Neuronal stem cell (in vitro differentiated cells): ENCODE results near the gene NCF4.
A peak's percentile ranks its signal among the peaks of the same experiment; 100 is the strongest.

ENCODE experiments used
- DNase-seq: peaks from one replicate; pipeline ENCODE4 v3.0.0-alpha.2; 2013; ENCODE audit warnings: low spot score
- H2AFZ ChIP-seq: one replicate; pipeline ENCODE4 v1.6.1; 2013; ENCODE audit warnings: mild to moderate bottlenecking, low read length, inconsistent platforms
- H2AK5ac ChIP-seq: 2 replicates; pipeline ENCODE4 v1.6.1; 2013; ENCODE audit warnings: low read depth, mild to moderate bottlenecking, inconsistent platforms, low read length, moderate library complexity, mixed read lengths
- H2BK120ac ChIP-seq: 2 replicates; pipeline ENCODE4 v1.6.1; 2013; ENCODE audit warnings: low read depth, mild to moderate bottlenecking, inconsistent platforms, low read length, moderate library complexity, mixed read lengths
- H2BK12ac ChIP-seq: one replicate; pipeline ENCODE4 v1.6.1; 2013; ENCODE audit warnings: low read length, inconsistent platforms
- H2BK15ac ChIP-seq: 2 replicates; pipeline ENCODE4 v1.6.1; 2013; ENCODE audit warnings: mild to moderate bottlenecking, low read length, inconsistent platforms, mixed read lengths
- H2BK5ac ChIP-seq: one replicate; pipeline ENCODE4 v1.6.1; 2013; ENCODE audit warnings: inconsistent platforms, mild to moderate bottlenecking, low read length, moderate library complexity
- H3K14ac ChIP-seq: one replicate; pipeline ENCODE4 v1.6.1; 2013; ENCODE audit warnings: low read length, inconsistent platforms
- H3K18ac ChIP-seq: 2 replicates; pipeline ENCODE4 v1.6.1; 2013; ENCODE audit warnings: low read length, inconsistent platforms
- H3K23ac ChIP-seq: 2 replicates; pipeline ENCODE4 v1.6.1; 2013; ENCODE audit warnings: low read depth, mild to moderate bottlenecking, mixed read lengths, low read length, inconsistent platforms; ENCODE audit not compliant: poor library complexity
- H3K27ac ChIP-seq: replicated peaks from 3 replicates; pipeline ENCODE4 v1.5.1; 2013; ENCODE audit warnings: low read length, inconsistent platforms
- H3K27me3 ChIP-seq, 3 experiments: 2 replicates each; pipeline ENCODE4 v1.6.1; 2013; ENCODE audit warnings: low read length in 3 of 3, mild to moderate bottlenecking in 2 of 3, inconsistent platforms in 1 of 3, low read depth in 1 of 3, mixed read lengths in 1 of 3, moderate library complexity in 1 of 3; ENCODE audit not compliant: control insufficient read depth in 3 of 3, insufficient read depth in 3 of 3
- H3K36me3 ChIP-seq, 2 donors: replicated peaks in 1 of 2; 2 replicates each; pipeline ENCODE4 v1.6.1; 2013; ENCODE audit warnings: low read length in 2 of 2; ENCODE audit not compliant: control insufficient read depth in 2 of 2, insufficient read depth in 2 of 2
- H3K4ac ChIP-seq: 2 replicates; pipeline ENCODE4 v1.6.1; 2013; ENCODE audit warnings: inconsistent platforms, mild to moderate bottlenecking, low read length, moderate library complexity
- H3K4me1 ChIP-seq, 2 donors: 1 replicate in 1 of 2; 2 replicates in 1 of 2; pipeline ENCODE4 v1.6.1; 2013; ENCODE audit warnings: low read length in 2 of 2, low read depth in 1 of 2; ENCODE audit not compliant: control insufficient read depth in 2 of 2, insufficient read depth in 1 of 2
- H3K4me2 ChIP-seq: one replicate; pipeline ENCODE4 v1.6.1; 2013; ENCODE audit warnings: mild to moderate bottlenecking, low read length, inconsistent platforms; ENCODE audit not compliant: insufficient read depth, poor library complexity, severe bottlenecking
- H3K4me3 ChIP-seq, 2 donors: 2 replicates each; pipeline ENCODE4 v1.5.1; 2013; ENCODE audit warnings: low read length in 2 of 2, mild to moderate bottlenecking in 2 of 2, inconsistent platforms in 1 of 2, moderate library complexity in 1 of 2
- H3K79me1 ChIP-seq: one replicate; pipeline ENCODE4 v1.6.1; 2013; ENCODE audit warnings: low read depth, mild to moderate bottlenecking, inconsistent platforms, low read length, moderate library complexity
- H3K9ac ChIP-seq: one replicate; pipeline ENCODE4 v1.6.1; 2013; ENCODE audit warnings: mild to moderate bottlenecking, low read depth, low read length, inconsistent platforms; ENCODE audit not compliant: poor library complexity
- H3K9me3 ChIP-seq, 2 donors: replicated peaks in 1 of 2; 2 replicates each; pipeline versions ENCODE3 to v1.6.1; 2013; ENCODE audit warnings: low read length in 2 of 2, mild to moderate bottlenecking in 2 of 2, inconsistent platforms in 1 of 2, low read depth in 1 of 2, mixed read lengths in 1 of 2, moderate library complexity in 1 of 2; ENCODE audit not compliant: control insufficient read depth in 2 of 2, insufficient read depth in 1 of 2
- H4K8ac ChIP-seq: one replicate; pipeline ENCODE4 v1.6.1; 2013; ENCODE audit warnings: low read depth, mild to moderate bottlenecking, inconsistent platforms, low read length, moderate library complexity
- H4K91ac ChIP-seq: one replicate; pipeline ENCODE4 v1.6.1; 2013; ENCODE audit warnings: low read length, low read depth, mild to moderate bottlenecking, inconsistent platforms; ENCODE audit not compliant: poor library complexity
- WGBS, 2 donors: extraction: QIAGEN DNeasy Blood & Tissue Kit; methylation state at CpG; one replicate each; pipeline ENCODE4 v1.1.7; 2013; ENCODE audit warnings: missing lambda C conversion rate in 2 of 2, mixed read lengths in 1 of 2; ENCODE audit not compliant: insufficient read length in 2 of 2, insufficient replicate concordance in 1 of 2; ENCODE audit errors: extremely low coverage in 2 of 2; 5-methylcytosine and 5-hydroxymethylcytosine counted together

NCF4 gene

GRCh38 chr22:36923131-36923788 lies 62.5 kb downstream of the NCF4 start:
- H2BK120ac ChIP-seq, result no peak overlapping the region
- DNase-seq, result no peak
- peak overlapping the region; percentile 44 for H3K9ac ChIP-seq
- H3K79me1 ChIP-seq, result no peaks in the 10 kb centered on the region
- H2AK5ac ChIP-seq, result peak overlapping the region; percentile 50
- no peak overlapping the region for H2AFZ ChIP-seq
- H3K14ac ChIP-seq, result no peak overlapping the region
- no peak overlapping the region for H3K4me2 ChIP-seq
- peak overlapping the region; percentile 9 for H2BK15ac ChIP-seq
- no CpG with 5 or more reads among the region's 21 CpGs for WGBS, 2 donors
- H3K27ac ChIP-seq, result no peak overlapping the region
- H2BK12ac ChIP-seq, result no peak overlapping the region
- H3K4me1 ChIP-seq, result peaks cover 12% of the 10 kb centered on the region in 2 donors
- no peaks in the 10 kb centered on the region for H3K36me3 ChIP-seq
- H3K23ac ChIP-seq, result peak overlapping the region; percentile 63
- H2BK5ac ChIP-seq, result peak overlapping the region; percentile 62
- peak overlapping the region; percentile 57 for H4K91ac ChIP-seq
- peak overlapping the region; percentile 12 for H3K18ac ChIP-seq
- H3K27me3 ChIP-seq, result peaks cover 0 to 5% (median 0%) of the 10 kb centered on the region in 3 experiments
- no peak overlapping the region for H4K8ac ChIP-seq
- no peak overlapping the region for H3K4ac ChIP-seq
- H3K4me3 ChIP-seq, result no peak overlapping the region
- H3K9me3 ChIP-seq, result peaks cover 0 to 4% of the 10 kb centered on the region in 2 donors

DNA sequence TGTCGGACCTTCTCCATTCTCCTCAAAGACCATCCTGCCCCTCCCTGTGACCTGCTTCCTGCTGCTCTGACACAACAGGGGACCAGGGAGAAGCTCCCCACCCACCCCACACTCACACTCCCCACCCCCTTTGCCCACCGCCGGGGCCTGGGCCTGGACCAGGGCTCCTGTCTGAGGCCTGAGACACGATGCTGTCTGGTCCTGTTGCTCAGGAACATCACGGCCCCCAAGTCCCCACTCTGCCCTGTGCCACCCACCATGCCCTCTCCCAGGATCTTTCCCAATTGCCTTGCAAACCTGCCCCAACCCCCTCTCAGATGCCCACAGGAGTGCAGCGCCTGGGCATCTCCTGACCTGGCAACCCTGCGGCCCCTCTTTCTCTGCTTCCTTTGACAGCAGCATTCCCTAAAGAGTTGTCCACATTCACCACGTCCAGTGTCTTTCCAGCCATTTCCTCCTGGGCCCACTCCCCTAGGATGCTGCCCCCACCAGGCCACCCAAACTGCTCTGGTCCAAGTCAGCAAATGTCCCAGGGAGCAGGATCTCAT lies 63.4 kb downstream of the NCF4 start:
- peaks cover 12 to 15% of the 10 kb centered on the region in 2 donors for H3K4me1 ChIP-seq
- no peak overlapping the region for H3K23ac ChIP-seq
- H2BK5ac ChIP-seq, result no peak overlapping the region
- no peak overlapping the region for H3K4ac ChIP-seq
- no peak overlapping the region for H3K27ac ChIP-seq
- H2AFZ ChIP-seq, result no peak overlapping the region
- H3K18ac ChIP-seq, result peak overlapping the region; percentile 27
- no peak overlapping the region for H3K14ac ChIP-seq
- H3K27me3 ChIP-seq, result peaks cover 0 to 13% (median 0%) of the 10 kb centered on the region in 3 experiments
- no peak overlapping the region for H3K9ac ChIP-seq
- H3K79me1 ChIP-seq, result no peaks in the 10 kb centered on the region
- H4K8ac ChIP-seq, result no peak overlapping the region
- no peak overlapping the region for H2AK5ac ChIP-seq
- no peak overlapping the region for H3K4me3 ChIP-seq
- no peak overlapping the region for H3K4me2 ChIP-seq
- no peak overlapping the region for H4K91ac ChIP-seq
- no peak overlapping the region for H2BK12ac ChIP-seq
- H3K9me3 ChIP-seq, result peaks cover 0 to 4% of the 10 kb centered on the region in 2 donors
- no peak overlapping the region for H2BK15ac ChIP-seq
- DNase-seq, result no peak
- no peak overlapping the region for H2BK120ac ChIP-seq
- no CpG with 5 or more reads among the region's 8 CpGs for WGBS, 2 donors
- no peaks in the 10 kb centered on the region for H3K36me3 ChIP-seq

- no peak overlapping the region for H3K23ac ChIP-seq
- no peak overlapping the region for H2BK120ac ChIP-seq
- no peaks in the 10 kb centered on the region for H3K79me1 ChIP-seq
- no peak overlapping the region for H4K91ac ChIP-seq
- H2BK12ac ChIP-seq, result peak overlapping the region; percentile 73
- no peak overlapping the region for H2BK5ac ChIP-seq
- no peak overlapping the region for H2BK15ac ChIP-seq
- no peak overlapping the region for H2AFZ ChIP-seq
- no peaks in the 10 kb centered on the region for H3K36me3 ChIP-seq
- H3K27me3 ChIP-seq, result peaks cover 0 to 20% (median 0%) of the 10 kb centered on the region in 3 experiments
- no peak overlapping the region for H3K4ac ChIP-seq
- no peak overlapping the region for H3K27ac ChIP-seq
- H3K18ac ChIP-seq, result peak overlapping the region; percentile 65
- peaks cover 0 to 4% of the 10 kb centered on the region in 2 donors for H3K9me3 ChIP-seq
- H3K4me3 ChIP-seq, result no peak overlapping the region
- peak overlapping the region; percentile 7 for H3K9ac ChIP-seq
- DNase-seq, result no peak
- H2AK5ac ChIP-seq, result peak overlapping the region; percentile 39
- no peak overlapping the region for H4K8ac ChIP-seq
- H3K4me2 ChIP-seq, result no peak overlapping the region
- peaks cover 12 to 18% of the 10 kb centered on the region in 2 donors for H3K4me1 ChIP-seq
- no CpG with 5 or more reads among the region's 19 CpGs for WGBS, 2 donors
- peak overlapping the region; percentile 58 for H3K14ac ChIP-seq
These were observed 64.8 kb downstream of the NCF4 start for GRCh38 chr22:36925388-36926290.

DNA sequence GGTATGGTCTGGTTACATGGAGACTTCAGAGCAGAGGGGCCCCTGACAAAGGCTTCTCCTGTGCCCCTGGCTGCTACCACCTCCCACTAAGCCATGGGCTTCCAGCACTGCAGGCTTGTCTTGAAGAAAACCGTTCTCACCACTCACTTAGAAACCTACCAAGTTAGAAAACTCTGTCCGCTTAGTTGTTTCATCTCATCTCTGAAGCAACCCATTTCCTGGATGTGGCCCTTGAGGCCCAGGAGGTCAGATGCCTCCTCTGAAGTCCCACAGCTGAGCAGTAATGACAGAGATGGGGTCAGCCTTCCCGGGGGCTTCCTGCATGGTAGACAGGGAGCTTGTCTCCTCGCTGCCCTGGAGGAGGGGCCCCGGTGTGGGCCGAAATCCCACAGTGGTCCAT lies 65.5 kb downstream of the NCF4 start:
- no peak overlapping the region for H3K23ac ChIP-seq
- H2BK5ac ChIP-seq, result no peak overlapping the region
- no peak overlapping the region for H4K91ac ChIP-seq
- peak overlapping the region; percentile 39 for H2AK5ac ChIP-seq
- H3K4ac ChIP-seq, result no peak overlapping the region
- peaks cover 0 to 4% of the 10 kb centered on the region in 2 donors for H3K9me3 ChIP-seq
- no peaks in the 10 kb centered on the region for H3K36me3 ChIP-seq
- H3K4me1 ChIP-seq, result peaks cover 12 to 18% of the 10 kb centered on the region in 2 donors
- H2BK15ac ChIP-seq, result no peak overlapping the region
- H2BK12ac ChIP-seq, result no peak overlapping the region
- H3K4me2 ChIP-seq, result no peak overlapping the region
- H3K79me1 ChIP-seq, result no peaks in the 10 kb centered on the region
- no peak for DNase-seq
- H2AFZ ChIP-seq, result no peak overlapping the region
- no peak overlapping the region for H4K8ac ChIP-seq
- H3K14ac ChIP-seq, result no peak overlapping the region
- H3K18ac ChIP-seq, result no peak overlapping the region
- H2BK120ac ChIP-seq, result no peak overlapping the region
- no peak overlapping the region for H3K27ac ChIP-seq
- no CpG with 5 or more reads among the region's 6 CpGs for WGBS, 2 donors
- no peak overlapping the region for H3K4me3 ChIP-seq
- peaks cover 0 to 24% (median 0%) of the 10 kb centered on the region in 3 experiments for H3K27me3 ChIP-seq
- H3K9ac ChIP-seq, result no peak overlapping the region
